ENCODE results near the gene HBD.
"Not testable (repeated sequence)": the region's sequence is repeated elsewhere in the genome, so short reads cannot be mapped to it uniquely, and the experiment has no call there.

The HBD gene

DNA sequence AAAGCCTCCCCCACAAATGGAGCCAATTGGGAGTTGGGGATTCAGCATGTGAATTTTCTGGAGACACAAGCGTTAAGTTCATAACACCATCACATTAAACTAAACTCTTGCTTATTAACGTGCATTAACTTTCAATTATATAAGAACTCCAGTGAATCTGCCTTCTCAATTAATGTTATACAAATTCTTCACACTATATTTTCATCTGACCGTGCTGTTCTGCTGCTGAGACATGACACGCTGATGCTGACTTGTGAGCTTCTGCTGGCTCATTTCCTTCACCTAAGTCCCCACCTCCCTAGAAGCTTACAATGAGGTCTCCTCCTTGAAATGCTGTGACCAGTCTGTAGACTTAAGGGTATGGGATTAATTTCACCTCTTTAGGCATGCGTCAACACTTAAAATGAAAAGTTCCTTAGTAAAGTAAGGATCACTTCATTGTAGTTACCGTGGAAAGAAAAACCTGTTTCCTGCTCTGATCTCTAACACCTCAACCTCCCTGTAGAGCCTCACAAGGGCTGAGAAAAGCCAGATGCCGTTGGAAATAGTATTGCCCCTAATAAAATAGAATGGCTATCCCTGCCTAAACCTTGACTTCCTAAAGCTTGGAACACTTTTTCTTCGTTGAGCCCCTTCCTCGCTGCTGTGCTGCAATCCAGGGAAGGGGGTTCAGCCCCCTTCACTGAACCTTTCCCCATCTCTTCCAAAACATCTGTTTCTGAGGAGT, 18.1 kb upstream of the HBD start:
- DNase-seq = no peak

DNA sequence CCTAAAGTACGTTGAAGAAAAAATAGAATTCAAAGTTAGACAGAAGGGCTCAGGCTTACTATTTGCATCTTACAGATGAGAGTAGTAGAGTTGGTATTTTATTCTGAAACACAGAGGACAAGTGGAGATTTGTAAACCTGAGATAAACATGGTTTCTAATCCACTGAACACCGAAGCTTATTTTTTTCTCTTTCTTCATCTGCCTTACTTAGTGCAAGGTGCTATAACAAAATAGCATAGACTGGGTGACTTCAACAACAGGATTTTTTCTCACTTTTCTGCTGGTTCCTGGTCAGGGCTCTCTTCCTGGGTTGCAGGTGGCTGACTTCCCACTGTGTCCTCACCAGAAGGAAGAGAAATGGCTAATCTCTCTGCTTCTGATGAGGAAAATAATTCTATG, 17.5 kb upstream of the HBD start:
- no peak for DNase-seq

DNA sequence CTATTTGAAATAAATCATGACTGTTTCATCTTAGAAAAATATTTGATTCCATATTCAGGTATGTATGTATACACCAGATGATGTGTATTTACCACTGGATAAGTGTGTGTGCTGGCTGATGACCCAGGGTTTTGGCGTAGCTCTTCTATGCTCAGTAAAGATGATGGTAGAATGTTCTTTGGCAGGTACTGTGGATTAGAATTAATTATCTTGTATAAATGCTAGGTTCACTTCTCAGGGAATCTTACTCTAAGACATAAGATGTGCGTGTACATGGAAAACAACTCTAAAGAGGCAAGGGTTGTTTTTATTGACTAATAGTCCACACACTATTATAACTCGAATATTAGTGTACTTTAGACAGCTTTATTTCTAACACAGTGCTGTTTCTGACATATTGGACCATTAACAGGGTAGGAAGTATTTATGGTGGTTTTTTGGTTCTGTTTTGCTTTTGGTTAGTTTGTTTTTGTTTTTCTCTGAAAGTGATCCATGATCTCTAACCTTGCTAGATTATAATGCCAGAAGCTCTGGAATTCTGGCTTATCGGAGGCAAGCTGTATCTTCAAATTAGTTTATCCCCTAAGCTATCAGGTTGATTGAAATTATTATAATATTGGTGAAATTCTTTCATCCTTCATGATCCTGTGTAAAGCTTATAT, 16.4 kb upstream of the HBD start:
- no peak for DNase-seq

DNA sequence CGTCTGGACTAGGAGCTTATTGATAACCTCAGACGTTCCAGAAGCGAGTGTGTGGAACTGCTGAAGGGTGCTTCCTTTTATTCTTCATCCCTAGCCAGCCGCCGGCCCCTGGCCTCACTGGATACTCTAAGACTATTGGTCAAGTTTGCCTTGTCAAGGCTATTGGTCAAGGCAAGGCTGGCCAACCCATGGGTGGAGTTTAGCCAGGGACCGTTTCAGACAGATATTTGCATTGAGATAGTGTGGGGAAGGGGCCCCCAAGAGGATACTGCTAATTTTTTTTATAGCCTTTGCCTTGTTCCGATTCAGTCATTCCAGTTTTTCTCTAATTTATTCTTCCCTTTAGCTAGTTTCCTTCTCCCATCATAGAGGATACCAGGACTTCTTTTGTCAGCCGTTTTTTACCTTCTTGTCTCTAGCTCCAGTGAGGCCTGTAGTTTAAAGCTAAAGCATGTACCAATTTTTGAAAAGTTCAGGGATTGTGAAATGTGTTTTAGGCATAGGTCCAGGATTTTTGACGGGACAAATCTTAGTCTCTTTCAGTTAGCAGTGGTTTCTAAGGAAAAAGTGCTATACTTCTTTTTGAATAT, 15.6 kb upstream of the HBD start, which contains the start of gene HBG1:
TSS of gene HBG1 (minus strand) at position 51 of the 590 bp plus-strand sequence. CDS start 53 bp downstream, outside the sequence.
- not testable (repeated sequence) for DNase-seq

DNA sequence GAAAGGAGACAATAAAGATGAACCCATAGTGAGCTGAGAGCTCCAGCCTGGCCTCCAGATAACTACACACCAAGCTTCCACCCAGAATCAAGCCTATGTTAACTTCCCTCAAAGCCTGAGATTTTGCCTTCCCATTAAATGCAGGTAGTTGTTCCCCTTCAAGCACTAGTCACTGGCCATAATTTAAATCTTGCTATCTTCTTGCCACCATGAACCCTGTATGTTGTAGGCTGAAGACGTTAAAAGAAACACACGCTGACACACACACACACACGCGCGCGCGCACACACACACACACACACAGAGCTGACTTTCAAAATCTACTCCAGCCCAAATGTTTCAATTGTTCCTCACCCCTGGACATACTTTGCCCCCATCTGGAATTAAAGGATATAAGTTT, 14.2 kb upstream of the HBD start:
- DNase-seq = not testable (repeated sequence)

DNA sequence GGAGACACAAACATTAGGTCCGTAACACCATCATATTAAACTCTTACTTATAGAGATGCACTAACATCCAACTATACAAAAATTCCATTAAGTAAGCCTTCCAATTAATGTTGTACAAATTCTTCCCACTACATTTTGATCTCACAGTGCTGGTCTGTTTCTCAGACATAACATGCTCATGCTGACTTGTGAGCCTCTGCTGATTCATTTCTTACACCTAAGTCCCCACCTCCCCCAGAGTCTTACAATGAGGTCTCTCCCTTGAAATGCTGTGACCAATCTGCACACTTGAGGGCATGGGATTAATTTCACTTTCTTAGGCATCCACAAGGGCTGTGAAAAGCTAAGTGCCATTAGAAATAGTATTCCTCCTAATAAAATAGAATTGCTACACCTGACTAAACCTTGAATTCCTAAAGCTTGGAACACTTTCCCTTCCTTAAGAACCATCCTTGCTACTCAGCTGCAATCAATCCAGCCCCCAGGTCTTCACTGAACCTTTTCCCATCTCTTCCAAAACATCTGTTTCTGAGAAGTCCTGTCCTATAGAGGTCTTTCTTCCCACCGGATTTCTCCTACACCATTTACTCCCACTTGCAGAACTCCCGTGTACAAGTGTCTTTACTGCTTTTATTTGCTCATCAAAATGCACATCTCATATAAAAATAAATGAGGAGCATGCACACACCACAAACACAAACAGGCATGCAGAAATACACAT, 13.3 kb upstream of the HBD start:
- no peak for DNase-seq

DNA sequence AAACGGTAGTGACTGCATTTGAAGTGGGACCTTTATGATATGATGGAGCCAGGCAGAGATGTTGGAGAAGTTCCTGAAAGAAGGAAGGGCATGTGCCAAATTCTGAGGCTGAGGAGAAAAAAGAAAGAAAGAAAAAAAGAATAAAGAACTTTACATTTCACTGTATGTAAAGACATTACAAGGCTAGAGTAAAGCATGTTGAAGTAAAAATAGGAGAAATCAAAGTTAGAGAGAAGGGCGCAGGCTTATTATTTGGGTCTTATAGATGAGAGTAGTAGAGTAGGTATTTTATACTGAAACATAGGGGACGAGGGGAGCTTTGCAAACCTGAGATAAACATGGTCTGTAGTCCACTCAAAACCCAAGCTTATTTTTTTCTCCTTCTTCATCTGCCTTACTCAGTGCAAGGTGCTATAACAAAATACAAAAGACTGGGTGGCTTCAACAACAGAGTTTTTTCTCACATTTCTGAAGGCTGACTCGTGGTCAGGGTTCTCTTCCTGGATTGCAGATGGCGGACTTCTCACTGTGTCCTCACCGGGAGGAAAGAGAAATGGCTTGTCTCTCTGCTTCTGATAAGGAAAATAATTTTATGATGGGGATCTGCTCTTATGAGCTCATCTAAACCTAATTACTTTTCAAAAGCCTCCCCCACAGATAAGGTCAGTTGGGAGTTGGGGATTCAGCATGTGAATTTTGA, 12.6 kb upstream of the HBD start:
- no peak for DNase-seq

DNA sequence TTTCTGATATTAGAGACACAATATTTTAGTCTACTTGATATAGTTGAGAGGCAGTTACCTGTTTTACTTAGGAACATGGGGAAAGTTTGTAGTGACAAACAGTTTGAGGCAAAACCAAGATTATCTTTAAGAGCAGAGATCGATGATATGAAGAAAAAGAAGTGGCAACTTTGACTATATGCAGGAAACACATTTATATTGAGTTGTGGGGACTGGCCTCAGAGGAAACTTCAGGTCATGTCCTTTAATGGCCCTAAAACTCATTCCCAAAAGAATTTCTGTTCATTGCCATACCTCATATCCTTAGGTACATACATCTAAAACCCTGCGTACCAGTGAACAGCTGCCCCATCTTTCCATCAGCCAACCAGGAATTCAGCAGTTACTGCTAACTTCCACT, 10.9 kb upstream of the HBD start:
- no peak for DNase-seq

DNA sequence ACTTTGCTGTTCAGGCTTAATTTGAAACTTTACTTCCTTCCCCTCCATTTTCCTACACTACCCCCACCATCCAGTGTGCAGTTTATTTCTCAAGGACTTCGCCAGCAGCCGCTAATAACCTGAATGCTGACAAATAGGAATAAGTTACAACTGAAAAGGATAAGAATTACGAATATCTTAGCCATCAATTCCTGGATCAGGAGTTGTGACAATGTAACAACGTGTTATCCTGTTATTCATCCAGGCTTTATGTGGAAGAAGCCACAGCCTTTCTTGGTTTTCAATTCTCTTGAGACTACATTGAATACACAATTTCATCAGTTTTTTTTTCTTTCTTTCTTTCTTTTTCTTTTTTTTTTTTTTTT, 9.5 kb upstream of the HBD start:
- no peak for DNase-seq

DNA sequence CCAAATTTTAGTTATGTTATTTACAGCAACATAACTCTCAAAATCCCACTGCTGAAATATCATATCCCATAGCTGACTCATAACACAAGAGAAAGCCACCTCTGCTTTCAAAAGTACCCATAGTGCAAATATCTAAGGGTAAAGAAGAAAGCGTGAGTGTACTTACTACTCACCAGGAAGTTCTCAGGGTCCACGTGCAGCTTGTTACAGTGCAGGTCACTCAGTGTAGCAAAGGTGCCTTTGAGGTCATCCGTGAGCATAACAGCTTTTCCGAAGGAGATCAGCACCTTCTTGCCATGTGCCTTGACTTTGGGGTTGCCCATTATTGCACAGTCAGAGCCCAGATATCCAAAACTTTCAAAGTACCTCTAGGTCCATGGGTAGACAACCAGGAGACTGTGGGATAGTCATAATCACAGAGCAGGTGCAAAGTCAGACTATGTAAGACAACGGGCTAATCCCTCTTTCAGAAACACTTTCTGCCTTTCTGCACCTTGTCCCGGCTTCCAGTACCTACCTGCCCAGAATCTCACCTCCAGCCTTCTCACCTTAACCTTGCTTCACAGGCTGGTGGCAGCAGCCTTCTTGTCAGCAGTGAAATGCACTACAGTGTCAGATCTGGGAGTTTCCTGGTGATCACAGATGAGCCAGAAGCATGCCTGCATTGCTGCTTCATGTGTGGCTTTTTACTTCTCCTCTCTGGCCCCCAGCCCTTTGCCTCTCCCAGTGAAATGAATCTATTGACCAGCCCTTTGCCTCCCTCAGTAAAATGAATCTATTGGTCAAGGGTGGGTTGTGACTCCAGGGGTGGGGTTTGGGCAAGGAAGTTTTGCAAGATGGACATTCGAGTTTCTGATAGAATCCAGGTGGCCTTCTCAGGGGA, 8.9 kb upstream of the HBD start:
- DNase-seq = no peak

DNA sequence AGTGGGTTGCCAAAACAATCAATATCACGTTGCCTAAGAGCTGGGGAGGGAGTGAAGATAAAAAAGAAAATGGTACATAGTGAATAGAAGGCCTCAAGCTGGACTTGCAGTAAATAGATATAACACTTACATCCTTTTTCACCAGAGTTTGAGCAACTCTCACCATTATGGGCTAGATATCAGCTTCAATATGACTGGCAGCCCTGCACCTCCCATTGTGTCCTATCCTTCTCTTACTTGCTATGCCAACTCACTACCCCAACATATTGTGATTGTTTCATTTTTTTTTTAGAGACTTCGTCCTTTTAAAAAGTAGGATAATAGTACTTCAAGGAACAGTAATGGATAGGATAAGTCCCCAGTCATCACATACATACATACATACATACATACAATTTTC, 7.9 kb upstream of the HBD start:
- DNase-seq = no peak

DNA sequence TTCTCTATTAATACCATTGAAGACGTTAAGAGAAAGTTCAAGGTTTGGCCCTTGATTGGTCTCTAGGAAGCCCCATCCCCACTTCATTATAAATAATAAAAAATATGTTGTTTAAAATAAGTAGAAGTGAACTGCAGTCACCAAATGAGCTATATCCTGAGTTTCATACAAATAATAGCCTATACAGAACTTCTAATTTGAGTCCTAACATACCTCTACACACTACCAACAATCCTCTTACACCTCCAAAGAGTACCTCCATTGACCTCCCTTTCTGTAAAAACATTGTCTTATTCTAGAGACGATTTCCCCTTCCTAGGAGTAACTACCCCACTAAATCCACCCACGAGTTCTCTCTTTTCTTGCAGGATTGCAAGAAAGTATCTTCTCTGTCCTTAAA, 7.2 kb upstream of the HBD start:
- DNase-seq = no peak

DNA sequence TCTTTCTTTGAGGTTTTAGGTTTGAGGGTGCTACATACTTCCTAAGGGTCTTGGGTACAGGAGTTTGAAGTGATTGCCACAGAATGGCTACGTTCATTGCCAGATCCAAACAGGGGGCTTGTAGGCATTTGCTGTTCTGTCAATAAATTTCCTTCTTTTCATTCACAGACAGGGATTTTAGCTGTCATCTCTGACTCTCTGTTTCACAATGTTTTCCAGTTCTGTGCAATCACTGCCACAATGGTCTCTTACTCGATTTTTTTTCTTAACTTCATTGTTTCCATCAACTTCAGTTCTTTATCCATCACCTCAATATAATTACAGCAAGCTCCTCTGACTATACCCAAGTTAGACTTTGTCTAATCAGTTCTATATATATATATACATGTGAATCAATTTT, 6.2 kb upstream of the HBD start:
- no peak for DNase-seq

DNA sequence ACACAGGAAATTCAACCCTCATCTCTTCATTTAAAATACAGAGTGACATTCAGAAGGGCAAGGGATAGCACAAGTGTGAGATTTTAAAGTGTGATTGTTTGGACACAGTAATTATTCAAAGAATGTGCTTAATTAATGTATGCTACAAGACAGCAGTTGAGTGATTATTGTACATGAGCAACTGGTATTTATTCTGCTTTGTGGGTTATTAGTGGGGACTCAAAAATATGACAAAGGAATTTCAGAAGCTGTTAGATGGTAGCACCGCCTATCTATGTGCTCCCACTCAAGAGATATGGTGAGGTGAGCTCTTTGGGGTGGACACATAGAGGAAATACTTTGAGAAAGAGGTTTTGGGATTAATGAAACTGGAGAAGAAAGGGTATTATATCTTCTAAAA, 5.8 kb upstream of the HBD start:
- DNase-seq = no peak

DNA sequence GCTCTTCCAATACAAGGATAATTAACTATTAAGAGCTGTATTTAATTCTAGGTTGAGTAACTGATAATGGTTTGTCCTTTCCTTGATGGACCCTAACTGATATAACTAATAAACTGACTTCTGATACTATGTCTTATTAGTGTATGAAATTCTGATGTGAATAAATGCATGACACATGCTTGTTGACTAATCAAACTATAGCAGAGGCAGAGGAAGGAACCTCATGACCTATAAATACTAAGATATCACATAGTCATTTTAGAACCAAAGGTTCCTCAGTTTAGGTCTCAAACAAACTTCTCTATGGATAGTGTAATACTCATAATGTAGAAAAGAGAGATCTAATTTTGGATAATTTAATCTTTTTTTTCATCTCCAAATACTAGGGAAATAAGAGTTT, 4.8 kb upstream of the HBD start:
- DNase-seq = no peak

DNA sequence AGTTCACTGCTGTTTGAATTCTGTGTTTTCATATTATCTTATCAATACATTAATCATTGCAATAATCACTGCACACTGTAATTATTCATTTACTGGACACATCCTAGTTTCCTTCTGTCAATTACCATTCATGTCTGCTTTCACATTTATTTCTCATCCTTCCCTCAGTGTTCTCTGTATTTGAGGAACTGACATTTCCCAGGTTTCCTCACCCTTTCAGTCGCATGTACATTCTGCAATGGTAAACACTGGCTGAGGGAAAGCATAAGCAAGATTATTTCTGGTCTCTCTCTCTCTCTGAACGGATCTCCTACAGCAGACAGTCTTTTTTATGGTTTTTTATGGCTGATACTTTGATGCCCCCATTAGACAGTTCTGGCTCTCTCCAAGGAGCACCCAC, 4.2 kb upstream of the HBD start:
- DNase-seq = no peak

DNA sequence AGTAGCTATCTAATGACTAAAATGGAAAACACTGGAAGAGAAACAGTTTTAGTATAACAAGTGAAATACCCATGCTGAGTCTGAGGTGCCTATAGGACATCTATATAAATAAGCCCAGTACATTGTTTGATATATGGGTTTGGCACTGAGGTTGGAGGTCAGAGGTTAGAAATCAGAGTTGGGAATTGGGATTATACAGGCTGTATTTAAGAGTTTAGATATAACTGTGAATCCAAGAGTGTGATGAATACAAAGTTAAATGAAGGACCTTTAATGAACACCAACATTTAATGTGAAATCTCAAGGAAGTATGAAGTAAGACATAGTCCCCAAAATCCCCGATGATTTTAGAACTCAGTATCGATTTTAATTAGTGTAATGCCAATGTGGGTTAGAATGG, 3.1 kb upstream of the HBD start:
- DNase-seq = no peak

DNA sequence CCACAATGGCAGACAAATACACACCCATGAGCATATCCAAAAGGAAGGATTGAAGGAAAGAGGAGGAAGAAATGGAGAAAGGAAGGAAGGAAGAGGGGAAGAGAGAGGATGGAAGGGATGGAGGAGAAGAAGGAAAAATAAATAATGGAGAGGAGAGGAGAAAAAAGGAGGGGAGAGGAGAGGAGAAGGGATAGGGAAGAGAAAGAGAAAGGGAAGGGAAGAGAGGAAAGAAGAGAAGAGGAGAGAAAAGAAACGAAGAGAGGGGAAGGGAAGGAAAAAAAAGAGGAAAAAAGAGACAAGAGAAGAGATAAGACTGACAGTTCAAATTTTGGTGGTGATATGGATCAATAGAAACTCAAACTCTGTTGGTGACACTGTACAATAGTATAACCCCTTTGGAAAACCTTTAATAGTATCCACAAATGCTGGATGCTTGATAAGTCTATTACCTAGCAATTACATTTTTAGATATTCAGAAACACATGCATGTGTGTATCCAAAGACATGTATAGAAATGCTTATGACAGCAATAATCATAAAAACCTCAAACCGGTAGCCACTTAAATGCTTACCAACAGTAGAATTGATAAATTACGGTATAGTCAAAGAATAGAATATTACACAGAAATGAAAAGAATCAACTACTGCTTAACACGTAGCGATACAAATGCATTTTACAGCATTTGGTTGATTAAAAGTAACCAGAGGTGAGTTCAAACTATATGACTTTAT, 1.2 kb upstream of the HBD start:
- DNase-seq = no peak

DNA sequence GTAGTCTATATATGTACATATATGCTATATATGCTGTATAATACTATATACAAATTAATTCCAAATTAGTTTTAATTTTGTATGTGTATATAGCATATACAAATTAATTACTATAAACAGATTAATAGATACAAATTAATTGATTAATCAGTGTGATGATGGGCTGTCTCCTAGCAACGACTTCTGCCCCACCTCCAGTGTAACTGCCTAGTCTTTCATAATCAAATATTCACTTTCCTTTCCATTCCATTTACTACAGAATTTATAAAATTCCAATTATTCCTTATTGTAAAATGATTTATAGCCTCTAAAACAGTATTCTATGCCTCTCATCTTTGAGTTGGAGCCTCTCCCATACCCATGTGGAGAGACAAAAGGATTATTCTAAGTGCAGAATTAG, 976 bp downstream of the HBD start:
- no peak for DNase-seq

DNA sequence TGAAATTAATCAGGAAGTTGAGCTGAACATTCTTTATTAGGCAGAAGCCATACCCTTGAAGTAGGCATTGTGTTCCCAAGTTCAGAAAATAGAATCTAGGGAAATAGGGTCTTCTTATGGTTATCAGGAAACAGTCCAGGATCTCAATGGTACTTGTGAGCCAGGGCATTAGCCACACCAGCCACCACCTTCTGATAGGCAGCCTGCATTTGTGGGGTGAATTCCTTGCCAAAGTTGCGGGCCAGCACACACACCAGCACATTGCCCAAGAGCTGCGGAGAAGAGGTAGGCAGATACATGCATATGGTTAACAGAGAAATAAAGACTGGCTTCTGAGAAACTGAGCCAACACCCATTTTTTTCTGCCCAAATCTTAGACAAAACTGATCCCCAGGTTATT, 1.5 kb downstream of the HBD start:
- no peak for DNase-seq

DNA sequence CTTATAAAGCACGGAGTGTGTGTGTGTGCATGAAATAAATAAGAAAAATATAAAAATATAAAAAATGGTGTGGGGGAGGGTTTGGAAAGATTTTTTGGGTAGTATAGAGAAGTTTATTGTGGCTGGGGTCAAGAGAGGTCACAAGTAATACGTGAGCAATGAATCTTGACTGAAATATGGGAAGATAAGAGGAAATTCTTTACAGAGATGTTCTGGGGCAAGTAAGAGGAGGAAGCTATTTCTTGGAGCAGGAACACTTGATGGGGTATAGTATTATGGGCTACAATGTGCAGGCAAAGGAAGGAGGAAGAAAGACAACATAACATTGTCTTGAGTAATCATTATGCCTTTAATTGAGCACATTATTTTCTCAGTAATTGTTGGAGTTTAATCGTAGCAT, 2.1 kb downstream of the HBD start:
- no peak for DNase-seq

DNA sequence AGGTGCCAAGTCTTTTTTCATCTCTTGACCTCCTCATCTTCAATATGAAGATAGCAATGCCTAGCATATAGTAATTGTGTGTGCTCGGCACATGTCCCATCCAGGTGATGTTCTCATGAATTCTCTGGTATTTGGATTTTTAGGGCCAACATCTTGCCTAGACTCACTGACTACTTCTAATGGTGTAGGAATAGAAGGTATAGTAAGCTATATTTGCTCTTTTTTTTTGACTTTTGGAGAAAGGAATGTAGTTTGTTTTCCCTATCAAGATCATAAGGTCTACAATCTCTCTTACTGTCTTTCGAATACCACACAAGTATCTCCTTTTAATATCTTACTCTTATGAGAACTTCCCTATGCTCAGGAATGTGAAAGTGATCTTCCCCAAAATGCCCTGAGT, 3.2 kb downstream of the HBD start:
- no peak for DNase-seq

Data from DMS53 (cell line).